ENCODE measurements around the gene NUDT13.

- TF ChIP-seq GATA2 (IDR thresholded peaks at IDR 0.05; ENCODE audit: low read depth, low read length) (no peak), GATA3 (IDR thresholded peaks at IDR 0.05; ENCODE audit: low read depth, low read length) (no peak)
Observed at GRCh38 chr10:73161079-73161478, 50.8 kb downstream of the NUDT13 start.

Measured in SH-SY5Y (cell line).